Astrocyte of the spinal cord (primary cell): ENCODE measurements around the gene ERICH3.
"Not testable (repeated sequence)": the region's sequence is repeated elsewhere in the genome, so short reads cannot be mapped to it uniquely, and the experiment has no call there.

ENCODE experiments used
- DNase-seq: peaks from one replicate; pipeline ENCODE4 v3.0.0; 2011; ENCODE audit warnings: low read depth, low spot score
- H3K4me3 ChIP-seq: 2 replicates; pipeline ENCODE4 v1.5.1; 2011; ENCODE audit warnings: low read depth, mild to moderate bottlenecking, low read length, moderate library complexity
- CTCF ChIP-seq: IDR thresholded peaks from 2 replicates; pipeline ENCODE4 v1.5.1; 2012; ENCODE audit warnings: low read depth, mild to moderate bottlenecking, low read length, inconsistent platforms
- in situ Hi-C: cut with HindIII; loops from 2 replicates; pipeline ENCODE4 v1.10.0; 2017; ENCODE audit warnings: low sequenced_read_pairs

ERICH3 gene

GRCh38 chr1:74683656-74684055, 10.1 kb upstream of the ERICH3 start:
- no peak overlapping the region for H3K4me3 ChIP-seq
- DNase-seq, result no peak
- in situ Hi-C loops, result no loop called here
- no peak for TF ChIP-seq CTCF

GRCh38 chr1:74681851-74682250, 8.3 kb upstream of the ERICH3 start:
- in situ Hi-C loops, result no loop called here
- DNase-seq, result no peak
- H3K4me3 ChIP-seq, result no peak overlapping the region
- TF ChIP-seq CTCF, result no peak

- no peak overlapping the region for H3K4me3 ChIP-seq
- DNase-seq, result no peak
- in situ Hi-C loops, result no loop called here
- no peak for TF ChIP-seq CTCF
Observed at GRCh38 chr1:74681449-74681848, 7.9 kb upstream of the ERICH3 start.

GRCh38 chr1:74681001-74681400, 7.4 kb upstream of the ERICH3 start:
- DNase-seq, result no peak
- in situ Hi-C loops, result no loop called here
- H3K4me3 ChIP-seq, result no peak overlapping the region
- TF ChIP-seq CTCF, result no peak

- in situ Hi-C loops, result no loop called here
- peak; percentile 5 for DNase-seq
- no peak for TF ChIP-seq CTCF
- H3K4me3 ChIP-seq, result no peak overlapping the region
Observed at GRCh38 chr1:74679811-74680210, 6.2 kb upstream of the ERICH3 start.

- H3K4me3 ChIP-seq, result no peak overlapping the region
- no peak for TF ChIP-seq CTCF
- in situ Hi-C loops, result no loop called here
- no peak for DNase-seq
Observed at GRCh38 chr1:74677926-74678325, 4.3 kb upstream of the ERICH3 start.

- in situ Hi-C loops, result no loop called here
- no peak for TF ChIP-seq CTCF
- H3K4me3 ChIP-seq, result no peak overlapping the region
- DNase-seq, result no peak
Observed at GRCh38 chr1:74674278-74675048, 871 bp upstream of the ERICH3 start.

- in situ Hi-C loops, H3K4me3 ChIP-seq: not testable (repeated sequence)
Observed at GRCh38 chr1:74670866-74671265, 2.7 kb downstream of the ERICH3 start.

More at GRCh38 chr1:74670866-74671265, 2.7 kb downstream of the ERICH3 start:
- DNase-seq, result not testable (repeated sequence)
